CD4-positive, alpha-beta memory T cell (primary cell): Measurements from ENCODE around the gene TMEM41A. TPM values are rescaled to one million over a fixed set of nuclear protein-coding genes. Genes with fewer than 3 reads are reported as not detected.
A peak's percentile ranks its signal among the peaks of the same experiment; 100 is the strongest.

Experiments used
- CTCF ChIA-PET: fragments of 350-600 bp; sonication (Branson Sonifier 250); formaldehyde crosslinking; loops from one replicate; lab custom pipeline; 2021; ENCODE audit warnings: inconsistent platforms; ENCODE audit not compliant: partially characterized antibody; lab: Charles Lee
- POLR2A ChIA-PET: fragments of 350-600 bp; sonication (Branson Sonifier 250); formaldehyde crosslinking; loops from one replicate; lab custom pipeline; 2021; ENCODE audit not compliant: partially characterized antibody; lab: Charles Lee
- DNase-seq, 5 donors: peaks; one replicate each; pipeline versions ENCODE4 v3.0.0 to v3.0.0-alpha.2; 2020 to 2022; ENCODE audit warnings: mixed read lengths in 1 of 5
- H3K27ac ChIP-seq: one replicate; pipeline ENCODE4 v1.7.0; 2013; ENCODE audit warnings: low read depth, low read length
- H3K27me3 ChIP-seq: 2 replicates; pipeline ENCODE4 v1.7.0; 2013; ENCODE audit warnings: mild to moderate bottlenecking, low read length, moderate library complexity; ENCODE audit not compliant: insufficient read depth
- H3K36me3 ChIP-seq: 2 replicates; pipeline ENCODE4 v1.7.0; 2013; ENCODE audit warnings: mild to moderate bottlenecking, low read length, moderate library complexity; ENCODE audit not compliant: insufficient read depth
- H3K4me1 ChIP-seq: 2 replicates; pipeline ENCODE4 v1.7.0; 2013; ENCODE audit warnings: mild to moderate bottlenecking, low read length, moderate library complexity; ENCODE audit not compliant: insufficient read depth
- H3K4me3 ChIP-seq, 2 donors: one replicate each; pipeline ENCODE4 v1.7.0; 2013; ENCODE audit warnings: low read length in 2 of 2, mild to moderate bottlenecking in 1 of 2
- H3K9me3 ChIP-seq, 2 donors: one replicate each; pipeline ENCODE4 v1.7.0; 2013; ENCODE audit warnings: low read length in 2 of 2, control low read depth in 1 of 2; ENCODE audit not compliant: control insufficient read depth in 1 of 2
- H3K27ac Mint-ChIP-seq, 7 donors: one replicate each; pipeline ENCODE4 v1.8.0; 2020 to 2021; ENCODE audit warnings: mixed read lengths in 7 of 7, mild to moderate bottlenecking in 6 of 7, inconsistent platforms in 3 of 7, moderate library complexity in 3 of 7
- H3K27me3 Mint-ChIP-seq, 2 donors: one replicate each; pipeline ENCODE4 v1.8.0; 2020 to 2021; ENCODE audit warnings: mixed read lengths in 2 of 2
- H3K36me3 Mint-ChIP-seq, 2 donors: one replicate each; pipeline ENCODE4 v1.8.0; 2020 to 2021; ENCODE audit warnings: mixed read lengths in 2 of 2, inconsistent platforms in 1 of 2, mild to moderate bottlenecking in 1 of 2
- H3K4me1 Mint-ChIP-seq, 4 donors: one replicate each; pipeline ENCODE4 v1.8.0; 2020 to 2021; ENCODE audit warnings: mixed read lengths in 4 of 4, mild to moderate bottlenecking in 1 of 4
- H3K4me3 Mint-ChIP-seq, 8 donors: one replicate each; pipeline ENCODE4 v1.8.0; 2020 to 2021; ENCODE audit warnings: mixed read lengths in 8 of 8, mild to moderate bottlenecking in 7 of 8, moderate library complexity in 6 of 8, inconsistent platforms in 3 of 8
- H3K9me3 Mint-ChIP-seq, 8 donors: one replicate each; pipeline ENCODE4 v1.8.0; 2020 to 2021; ENCODE audit warnings: mixed read lengths in 8 of 8, mild to moderate bottlenecking in 5 of 8, inconsistent platforms in 3 of 8, moderate library complexity in 1 of 8
- intact Hi-C: fragments of 100-400 bp; cut with micrococcal nuclease; formaldehyde crosslinking; loops from one replicate; pipeline ENCODE4 v1.15.1; 2023
- polyA plus RNA-seq, 2 donors: library from polyadenylated mRNA; unstranded; fragments of 300-500 nt; fragmentation: Illumina TruSeq; gene quantifications; one replicate each; pipeline ENCODE4 v1.2.3, GENCODE V29; 2021
- total RNA-seq, 2 experiments: library from RNA; stranded (reverse); gene quantifications; one replicate each; pipeline ENCODE4 v1.2.3, GENCODE V29; 2021

Gene TMEM41A
- total RNA-seq (10 to 100 TPM; 26.5 to 28.0 TPM), polyA plus RNA-seq (10 to 100 TPM; 22.2 to 23.6 TPM)

DNA sequence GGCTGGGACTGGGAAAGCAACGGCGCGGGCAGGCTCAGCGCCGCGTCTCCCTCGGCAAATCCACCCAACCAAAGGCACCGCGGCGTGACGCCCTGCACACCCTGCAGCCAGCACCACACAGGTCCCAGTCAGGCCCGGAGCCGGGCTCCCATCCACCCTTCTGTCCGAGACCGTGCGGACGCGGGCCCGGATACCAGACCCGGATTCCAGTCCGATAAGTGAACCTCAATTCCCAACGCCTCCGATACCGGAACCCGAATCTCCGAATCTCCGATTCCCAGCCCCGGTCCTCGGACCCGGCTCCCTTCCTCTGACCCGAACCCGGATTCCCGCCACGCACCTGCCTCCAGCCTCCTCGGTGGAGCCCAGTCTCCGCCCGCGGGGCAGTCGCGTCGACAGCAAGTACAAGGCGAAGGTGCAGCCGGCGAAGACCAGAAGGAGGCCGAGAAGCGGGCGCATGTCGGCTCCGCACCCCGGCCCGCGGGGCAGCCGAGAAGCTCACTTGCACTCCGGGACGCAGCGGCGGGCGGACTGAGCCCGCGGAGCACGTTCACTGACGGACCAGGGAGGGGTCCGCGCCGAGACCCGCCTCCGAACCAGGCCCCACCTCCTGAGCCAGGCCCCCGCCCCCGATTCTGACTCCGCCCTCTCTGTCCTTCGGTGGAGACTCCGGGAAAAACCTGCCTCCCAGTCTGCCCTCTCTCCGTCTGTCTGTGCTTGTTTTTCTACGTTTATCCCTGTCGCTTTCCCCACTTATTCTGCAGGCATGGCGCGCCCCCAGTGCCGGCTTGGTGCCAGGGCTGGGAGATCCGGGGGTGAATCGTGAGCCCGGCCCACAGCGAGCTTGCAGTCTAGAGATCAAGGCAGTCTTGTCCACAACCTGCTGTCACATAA lies at the start of gene TMEM41A:
Gene TMEM41A, minus strand, starts transcription at position 533 of the 894 bp plus-strand sequence. Its CDS starts 74 bp downstream, at position 459.
- Histone ChIP-seq H3K27ac (peak within 1 kb of the TSS; percentile 64), H3K9me3 (no peaks in the 10 kb centered on the region), H3K4me1 (peaks cover 23% of the 10 kb centered on the region), H3K27me3 (no peaks in the 10 kb centered on the region), H3K36me3 (peaks cover 28% of the 10 kb centered on the region), H3K4me3 (peak within 1 kb of the TSS; percentile 72 to 86)
- CTCF ChIA-PET = no interaction called here
- peak within 1 kb of the TSS; percentile 88 to 98 (median 94) for H3K4me3 Mint-ChIP-seq
- H3K36me3 Mint-ChIP-seq = peaks cover 22 to 28% of the 10 kb centered on the region in 2 donors
- H3K9me3 Mint-ChIP-seq = no peaks in the 10 kb centered on the region
- POLR2A ChIA-PET = interaction anchor here (0.9 to 1.3 kb wide), 4 partner anchors 9 to 1249 kb away, joined by 3 to 13 read pairs (median 3); partner anchors contain the start of genes EEF1AKMT4 and SENP2
- intact Hi-C loops = loop anchor here (1.0 to 5.0 kb wide), 3 partner anchors 59 to 216 kb away; partner anchors contain the start of gene SENP2
- DNase-seq = peak; percentile 81 to 88 (median 87)
- H3K27ac Mint-ChIP-seq = peak within 1 kb of the TSS; percentile 85 to 94 (median 91)
- peaks cover 4 to 38% (median 21%) of the 10 kb centered on the region in 4 donors for H3K4me1 Mint-ChIP-seq
- H3K27me3 Mint-ChIP-seq = no peaks in the 10 kb centered on the region

DNA sequence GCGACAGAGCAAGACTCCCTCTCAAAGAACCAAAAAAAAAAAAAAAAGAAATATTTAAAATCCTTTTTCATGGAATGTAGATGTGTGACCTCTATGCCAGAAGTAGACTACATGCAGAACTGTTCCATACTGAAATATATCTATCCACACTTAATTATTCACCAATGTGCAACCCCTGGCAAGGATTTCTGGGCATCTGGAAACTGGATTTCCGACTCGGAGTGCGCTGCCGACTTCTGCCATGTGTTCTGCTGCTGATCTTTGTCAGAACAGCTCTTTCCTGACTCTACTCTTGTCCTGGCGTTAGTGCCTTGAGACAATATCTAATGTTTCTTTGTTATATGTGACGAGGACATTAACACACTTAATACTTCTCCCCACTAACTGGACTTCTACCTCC lies 41.9 kb upstream of the TMEM41A start:
- CTCF ChIA-PET = no interaction called here
- Mint-ChIP-seq H3K4me1 (peaks cover 4 to 8% (median 7%) of the 10 kb centered on the region in 4 donors), H3K27me3 (peaks cover 0 to 2% of the 10 kb centered on the region in 2 donors), H3K27ac (no peak overlapping the region), H3K4me3 (no peak overlapping the region), H3K9me3 (peaks cover 0 to 2% (median 0%) of the 10 kb centered on the region in 8 donors), H3K36me3 (no peaks in the 10 kb centered on the region)
- Histone ChIP-seq H3K27me3 (no peaks in the 10 kb centered on the region), H3K27ac (no peak overlapping the region), H3K36me3 (no peaks in the 10 kb centered on the region), H3K4me3 (no peak overlapping the region), H3K9me3 (no peaks in the 10 kb centered on the region), H3K4me1 (peaks cover 7% of the 10 kb centered on the region)
- intact Hi-C loops = no loop called here
- POLR2A ChIA-PET = no interaction called here
- DNase-seq = no peak

DNA sequence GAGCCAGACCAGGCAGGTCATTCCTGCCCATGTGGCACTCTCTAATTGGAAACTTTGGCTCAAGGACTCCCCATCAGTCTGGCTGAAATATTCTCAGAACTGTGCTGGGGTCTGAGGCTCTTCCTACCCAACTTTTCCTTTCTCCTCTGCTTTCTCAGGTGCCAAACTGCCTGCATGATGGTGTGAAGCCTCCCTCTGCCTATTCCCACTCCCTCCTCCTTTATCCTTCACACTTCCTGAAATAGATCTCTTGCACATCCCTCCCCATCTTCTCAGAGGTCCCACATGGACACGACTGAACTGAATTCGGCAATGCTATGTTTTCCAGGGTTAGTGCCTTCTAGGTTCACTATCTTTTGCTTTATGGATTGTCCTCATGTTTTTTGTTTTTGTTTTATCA lies 41.1 kb upstream of the TMEM41A start:
- no peak for DNase-seq

DNA sequence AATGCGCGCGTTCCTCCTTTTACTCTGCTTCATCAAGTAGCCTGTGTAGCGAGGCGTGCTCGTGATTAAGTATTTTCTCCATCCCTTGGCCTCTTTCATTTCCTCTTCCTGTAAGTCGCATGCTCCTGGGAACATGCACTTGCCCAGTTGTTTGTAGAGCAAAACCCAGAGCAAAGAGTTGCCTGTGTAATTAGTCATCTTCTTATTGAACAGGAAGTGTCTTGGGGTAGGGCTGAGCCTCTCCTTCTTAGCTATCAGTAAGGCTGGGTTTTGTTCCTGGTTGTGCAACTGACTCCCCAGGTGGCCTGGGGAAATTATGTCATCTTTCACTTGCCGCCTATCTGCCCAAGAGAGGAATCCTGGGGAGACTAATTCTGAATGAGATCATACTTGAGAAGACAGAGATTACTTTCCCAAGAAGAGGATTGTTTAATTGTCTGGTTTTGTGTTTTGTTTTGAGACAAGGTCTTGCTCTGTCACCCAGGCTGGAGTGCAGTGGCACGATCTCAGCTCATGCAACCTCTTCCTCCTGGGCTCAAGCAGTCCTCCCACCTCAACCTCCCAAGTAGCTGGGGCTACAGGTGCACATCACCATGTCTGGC lies 38.6 kb upstream of the TMEM41A start:
- no peaks in the 10 kb centered on the region for H3K27me3 ChIP-seq
- Mint-ChIP-seq H3K27me3 (peaks cover 0 to 1% of the 10 kb centered on the region in 2 donors), H3K4me1 (peaks cover 4 to 8% (median 7%) of the 10 kb centered on the region in 4 donors), H3K4me3 (peak overlapping the region in 6 of 8 donors; percentile 5 to 74 (median 49)), H3K36me3 (no peaks in the 10 kb centered on the region), H3K27ac (peak overlapping the region in 5 of 7 donors; percentile 22 to 83 (median 49)), H3K9me3 (peaks cover 0 to 2% (median 0%) of the 10 kb centered on the region in 8 donors)
- ChIA-PET CTCF (interaction anchor here (0.8 to 1.5 kb wide), 2 partner anchors 20 to 122 kb away, joined by 3 to 4 read pairs; no protein-coding TSS in a partner anchor), POLR2A (no interaction called here)
- peaks cover 7% of the 10 kb centered on the region for H3K4me1 ChIP-seq
- H3K4me3 ChIP-seq = no peak overlapping the region
- no peak overlapping the region for H3K27ac ChIP-seq
- intact Hi-C loops = no loop called here
- no peak for DNase-seq
- no peaks in the 10 kb centered on the region for H3K9me3 ChIP-seq
- H3K36me3 ChIP-seq = no peaks in the 10 kb centered on the region

More for the DNA sequence above, 41.1 kb upstream of the TMEM41A start:
- CTCF ChIA-PET = no interaction called here
- H3K4me3 Mint-ChIP-seq = peak overlapping the region in 1 of 8 donors; percentile 5
- Histone ChIP-seq H3K36me3 (no peaks in the 10 kb centered on the region), H3K4me3 (no peak overlapping the region), H3K27me3 (no peaks in the 10 kb centered on the region), H3K27ac (no peak overlapping the region), H3K4me1 (peaks cover 7% of the 10 kb centered on the region), H3K9me3 (no peaks in the 10 kb centered on the region)
- no peaks in the 10 kb centered on the region for H3K36me3 Mint-ChIP-seq
- H3K9me3 Mint-ChIP-seq = peaks cover 0 to 2% (median 0%) of the 10 kb centered on the region in 8 donors
- POLR2A ChIA-PET = no interaction called here
- H3K27ac Mint-ChIP-seq = no peak overlapping the region
- H3K27me3 Mint-ChIP-seq = peaks cover 0 to 2% of the 10 kb centered on the region in 2 donors
- intact Hi-C loops = no loop called here
- H3K4me1 Mint-ChIP-seq = peaks cover 4 to 8% (median 7%) of the 10 kb centered on the region in 4 donors

DNA sequence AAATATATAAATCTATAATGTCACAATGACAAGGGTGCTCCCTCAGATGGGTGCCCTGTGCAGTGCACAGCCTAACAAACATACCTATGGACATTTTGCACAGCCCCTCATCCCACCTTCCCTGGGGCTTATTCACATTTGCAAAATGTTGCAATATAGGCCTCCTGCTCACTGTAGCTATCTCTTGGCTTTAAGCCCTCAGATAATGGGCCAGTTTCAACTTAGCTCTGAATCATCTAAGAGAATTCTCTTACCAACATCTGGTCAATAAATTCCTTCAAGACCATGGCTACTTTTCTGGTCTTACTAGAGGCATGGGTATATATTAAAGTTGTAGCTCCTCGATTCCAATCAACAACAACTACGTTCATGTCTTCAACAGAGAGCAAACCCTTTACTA lies 35.7 kb upstream of the TMEM41A start:
- no peak overlapping the region for H3K4me3 ChIP-seq
- H3K27me3 ChIP-seq = no peaks in the 10 kb centered on the region
- Mint-ChIP-seq H3K27ac (no peak overlapping the region), H3K4me3 (no peak overlapping the region), H3K36me3 (no peaks in the 10 kb centered on the region), H3K4me1 (peaks cover 4 to 8% (median 7%) of the 10 kb centered on the region in 4 donors), H3K9me3 (no peaks in the 10 kb centered on the region), H3K27me3 (peaks cover 0 to 1% of the 10 kb centered on the region in 2 donors)
- H3K4me1 ChIP-seq = peaks cover 7% of the 10 kb centered on the region
- POLR2A ChIA-PET = no interaction called here
- no peak overlapping the region for H3K27ac ChIP-seq
- H3K9me3 ChIP-seq = no peaks in the 10 kb centered on the region
- intact Hi-C loops = no loop called here
- no peak for DNase-seq
- CTCF ChIA-PET = interaction anchor here (0.7 to 1.6 kb wide), 3 partner anchors 12 to 1008 kb away, joined by 3 to 4 read pairs (median 3); no protein-coding TSS in a partner anchor
- H3K36me3 ChIP-seq = no peaks in the 10 kb centered on the region

DNA sequence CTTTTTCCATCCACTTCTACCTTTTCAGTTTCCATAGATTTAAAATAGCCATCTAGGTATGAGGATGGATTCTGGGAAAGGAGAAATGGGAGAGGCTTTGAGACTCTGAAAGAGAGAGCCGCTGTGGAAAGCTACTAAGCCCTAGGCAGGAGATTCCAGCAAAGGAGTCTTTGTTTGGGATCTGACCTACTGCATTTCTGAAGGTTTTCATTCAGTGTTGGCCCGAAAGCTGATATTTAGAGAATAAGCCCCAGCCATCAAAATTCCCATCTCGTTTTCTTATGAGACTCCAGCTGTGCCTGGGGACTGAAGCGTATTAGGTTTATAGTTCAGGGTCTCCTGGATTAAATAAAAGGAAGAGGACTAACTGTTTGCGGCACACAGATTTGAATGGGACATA lies 34.1 kb upstream of the TMEM41A start:
- H3K36me3 ChIP-seq = no peaks in the 10 kb centered on the region
- peaks cover 0 to 1% of the 10 kb centered on the region in 2 donors for H3K27me3 Mint-ChIP-seq
- no peaks in the 10 kb centered on the region for H3K9me3 ChIP-seq
- peaks cover 7% of the 10 kb centered on the region for H3K4me1 ChIP-seq
- H3K9me3 Mint-ChIP-seq = no peaks in the 10 kb centered on the region
- H3K4me3 ChIP-seq = no peak overlapping the region
- no peak overlapping the region for H3K27ac Mint-ChIP-seq
- no peaks in the 10 kb centered on the region for H3K27me3 ChIP-seq
- H3K4me1 Mint-ChIP-seq = peaks cover 4 to 8% (median 7%) of the 10 kb centered on the region in 4 donors
- no peak overlapping the region for H3K4me3 Mint-ChIP-seq
- ChIA-PET POLR2A (no interaction called here), CTCF (interaction anchor here (1.6 kb wide), 1 partner anchor 42 kb away, joined by 4 read pairs; no protein-coding TSS in a partner anchor)
- no peak overlapping the region for H3K27ac ChIP-seq
- intact Hi-C loops = no loop called here
- H3K36me3 Mint-ChIP-seq = no peaks in the 10 kb centered on the region
- DNase-seq = no peak

DNA sequence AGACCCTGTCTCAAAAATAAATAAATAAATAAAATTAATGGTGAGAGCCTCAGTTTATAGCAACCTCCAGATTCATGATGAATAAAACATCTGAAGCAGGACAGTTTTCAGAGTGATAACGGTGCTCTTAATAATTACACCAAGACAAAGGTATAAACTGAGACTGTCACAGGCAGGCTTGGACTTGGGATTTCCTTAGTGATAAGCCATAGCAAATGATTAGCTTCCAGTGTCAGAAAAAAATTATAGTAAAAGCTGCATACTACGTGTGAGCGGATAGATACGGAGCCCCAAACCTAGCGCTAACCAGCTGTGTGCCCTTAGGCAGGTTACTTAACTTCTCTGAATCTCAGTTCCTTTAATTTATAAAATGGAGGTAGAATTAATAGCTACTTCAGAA lies 32.0 kb upstream of the TMEM41A start:
- Histone ChIP-seq H3K4me1 (no peaks in the 10 kb centered on the region), H3K4me3 (no peak overlapping the region), H3K36me3 (no peaks in the 10 kb centered on the region), H3K9me3 (no peaks in the 10 kb centered on the region), H3K27ac (no peak overlapping the region), H3K27me3 (no peaks in the 10 kb centered on the region)
- Mint-ChIP-seq H3K27me3 (peaks cover 1 to 3% of the 10 kb centered on the region in 2 donors), H3K4me1 (no peaks in the 10 kb centered on the region), H3K27ac (no peak overlapping the region), H3K9me3 (no peaks in the 10 kb centered on the region), H3K36me3 (no peaks in the 10 kb centered on the region), H3K4me3 (no peak overlapping the region)
- no peak for DNase-seq
- CTCF ChIA-PET = no interaction called here
- intact Hi-C loops = no loop called here
- POLR2A ChIA-PET = no interaction called here
